ENCODE data around the gene MAN1C1.

DNA sequence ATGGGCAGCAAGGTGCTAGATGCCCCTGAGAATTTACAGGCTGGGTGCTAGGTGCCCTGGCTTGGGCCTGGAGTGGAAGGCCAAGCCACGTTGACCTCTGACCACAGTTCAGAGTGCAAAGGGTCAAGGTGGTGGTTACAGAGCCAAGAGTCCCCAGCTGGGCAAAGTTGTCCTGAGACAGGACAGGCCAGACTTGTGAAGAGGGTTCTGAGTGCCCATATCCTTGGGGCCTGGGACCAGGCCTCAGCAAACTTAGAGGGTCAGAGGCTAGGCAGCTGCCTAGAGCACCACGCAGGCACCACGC lies 164.5 kb downstream of the MAN1C1 start:
- TF ChIP-seq JUND (IDR thresholded peaks at IDR 0.05) (no peak), POLR2AphosphoS5 (IDR thresholded peaks at IDR 0.05; ENCODE audit: low read depth, low read length) (no peak), SMC3 (IDR thresholded peaks at IDR 0.05; ENCODE audit: low read depth, low read length) (no peak), YY1 (IDR thresholded peaks at IDR 0.05; ENCODE audit: low read depth) (no peak), PBX3 (IDR thresholded peaks at IDR 0.05) (no peak), GABPA (IDR thresholded peaks at IDR 0.05; ENCODE audit: low read depth) (no peak), SIN3A (IDR thresholded peaks at IDR 0.05; ENCODE audit: borderline replicate concordance, low read depth, low read length) (no peak), GATA2 (CRISPR knock-in tag; IDR thresholded peaks at IDR 0.05) (no peak), RAD21 (IDR thresholded peaks at IDR 0.05; ENCODE audit: low read length) (no peak), ELF1 (IDR thresholded peaks at IDR 0.05) (no peak), RXRA (IDR thresholded peaks at IDR 0.05; ENCODE audit: borderline replicate concordance, low read depth) (no peak), EP300 (IDR thresholded peaks at IDR 0.05; ENCODE audit: borderline replicate concordance in 1 of 2, low read depth in 1 of 2, low read length in 1 of 2) (no peak)
- TF ChIP-seq, protein P1, sequence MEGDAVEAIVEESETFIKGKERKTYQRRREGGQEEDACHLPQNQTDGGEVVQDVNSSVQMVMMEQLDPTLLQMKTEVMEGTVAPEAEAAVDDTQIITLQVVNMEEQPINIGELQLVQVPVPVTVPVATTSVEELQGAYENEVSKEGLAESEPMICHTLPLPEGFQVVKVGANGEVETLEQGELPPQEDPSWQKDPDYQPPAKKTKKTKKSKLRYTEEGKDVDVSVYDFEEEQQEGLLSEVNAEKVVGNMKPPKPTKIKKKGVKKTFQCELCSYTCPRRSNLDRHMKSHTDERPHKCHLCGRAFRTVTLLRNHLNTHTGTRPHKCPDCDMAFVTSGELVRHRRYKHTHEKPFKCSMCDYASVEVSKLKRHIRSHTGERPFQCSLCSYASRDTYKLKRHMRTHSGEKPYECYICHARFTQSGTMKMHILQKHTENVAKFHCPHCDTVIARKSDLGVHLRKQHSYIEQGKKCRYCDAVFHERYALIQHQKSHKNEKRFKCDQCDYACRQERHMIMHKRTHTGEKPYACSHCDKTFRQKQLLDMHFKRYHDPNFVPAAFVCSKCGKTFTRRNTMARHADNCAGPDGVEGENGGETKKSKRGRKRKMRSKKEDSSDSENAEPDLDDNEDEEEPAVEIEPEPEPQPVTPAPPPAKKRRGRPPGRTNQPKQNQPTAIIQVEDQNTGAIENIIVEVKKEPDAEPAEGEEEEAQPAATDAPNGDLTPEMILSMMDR (IDR thresholded peaks at IDR 0.05), result no peak
- TF ChIP-seq, protein P2, sequence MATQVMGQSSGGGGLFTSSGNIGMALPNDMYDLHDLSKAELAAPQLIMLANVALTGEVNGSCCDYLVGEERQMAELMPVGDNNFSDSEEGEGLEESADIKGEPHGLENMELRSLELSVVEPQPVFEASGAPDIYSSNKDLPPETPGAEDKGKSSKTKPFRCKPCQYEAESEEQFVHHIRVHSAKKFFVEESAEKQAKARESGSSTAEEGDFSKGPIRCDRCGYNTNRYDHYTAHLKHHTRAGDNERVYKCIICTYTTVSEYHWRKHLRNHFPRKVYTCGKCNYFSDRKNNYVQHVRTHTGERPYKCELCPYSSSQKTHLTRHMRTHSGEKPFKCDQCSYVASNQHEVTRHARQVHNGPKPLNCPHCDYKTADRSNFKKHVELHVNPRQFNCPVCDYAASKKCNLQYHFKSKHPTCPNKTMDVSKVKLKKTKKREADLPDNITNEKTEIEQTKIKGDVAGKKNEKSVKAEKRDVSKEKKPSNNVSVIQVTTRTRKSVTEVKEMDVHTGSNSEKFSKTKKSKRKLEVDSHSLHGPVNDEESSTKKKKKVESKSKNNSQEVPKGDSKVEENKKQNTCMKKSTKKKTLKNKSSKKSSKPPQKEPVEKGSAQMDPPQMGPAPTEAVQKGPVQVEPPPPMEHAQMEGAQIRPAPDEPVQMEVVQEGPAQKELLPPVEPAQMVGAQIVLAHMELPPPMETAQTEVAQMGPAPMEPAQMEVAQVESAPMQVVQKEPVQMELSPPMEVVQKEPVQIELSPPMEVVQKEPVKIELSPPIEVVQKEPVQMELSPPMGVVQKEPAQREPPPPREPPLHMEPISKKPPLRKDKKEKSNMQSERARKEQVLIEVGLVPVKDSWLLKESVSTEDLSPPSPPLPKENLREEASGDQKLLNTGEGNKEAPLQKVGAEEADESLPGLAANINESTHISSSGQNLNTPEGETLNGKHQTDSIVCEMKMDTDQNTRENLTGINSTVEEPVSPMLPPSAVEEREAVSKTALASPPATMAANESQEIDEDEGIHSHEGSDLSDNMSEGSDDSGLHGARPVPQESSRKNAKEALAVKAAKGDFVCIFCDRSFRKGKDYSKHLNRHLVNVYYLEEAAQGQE (IDR thresholded peaks at IDR 0.05; ENCODE audit: low read depth, low read length), result no peak
